Endothelial cell of umbilical vein (primary cell): Measurements from ENCODE around the gene CCDC60. TPM values are rescaled to one million over a fixed set of nuclear protein-coding genes. Genes with fewer than 3 reads are reported as not detected.

ENCODE experiments used
- BruUV-seq: library from RNA; stranded (reverse); fragments of 400-500 nt; replicated peaks from 2 replicates; lab custom pipeline; 2021; lab: Mats Ljungman, UMichigan
- CTCF ChIA-PET: fragments of 300-600, 350-600 bp; sonication (Branson Sonifier 250); formaldehyde crosslinking; loops from one replicate; lab custom pipeline; 2021; ENCODE audit warnings: antibody characterized with exemption, inconsistent platforms; lab: Charles Lee
- POLR2A ChIA-PET: fragments of 300-600, 350-600 bp; sonication (Branson Sonifier 250); formaldehyde crosslinking; loops from one replicate; lab custom pipeline; 2021; ENCODE audit warnings: antibody characterized with exemption, inconsistent platforms; lab: Charles Lee
- DNase-seq: peaks from one replicate; pipeline ENCODE4 v3.0.0-alpha.2; 2011; ENCODE audit warnings: low read depth, low spot score
- FAIRE-seq: peaks from 2 replicates; lab custom pipeline; 2011; peaks lifted over from hg19 to GRCh38; lab: Jason Lieb, UNC
- H2AFZ ChIP-seq: 2 replicates; pipeline ENCODE4 v1.6.0; 2012; ENCODE audit warnings: low read depth, low read length, control low read depth, inconsistent platforms
- H3K27ac ChIP-seq: 2 replicates; pipeline ENCODE4 v1.5.1; 2011; ENCODE audit warnings: low read depth, mild to moderate bottlenecking, control low read depth, low read length, moderate library complexity; ENCODE audit not compliant: insufficient read depth
- H3K27me3 ChIP-seq, 2 experiments: 2 replicates each; pipeline versions ENCODE4 v1.6.0 to v1.6.1; 2011; ENCODE audit warnings: low read length in 2 of 2, mixed read lengths in 1 of 2; ENCODE audit not compliant: control insufficient read depth in 2 of 2, insufficient read depth in 2 of 2
- H3K36me3 ChIP-seq, 2 experiments: 2 replicates in 1 of 2; 3 replicates in 1 of 2; pipeline ENCODE4 v1.5.1; 2011; ENCODE audit warnings: low read length in 2 of 2, mild to moderate bottlenecking in 1 of 2, moderate library complexity in 1 of 2; ENCODE audit not compliant: control insufficient read depth in 2 of 2, insufficient read depth in 2 of 2; ENCODE audit errors: extremely low read depth in 1 of 2
- H3K4me1 ChIP-seq: 3 replicates; pipeline ENCODE4 v1.5.1; 2011; ENCODE audit warnings: mild to moderate bottlenecking, low read length; ENCODE audit not compliant: control insufficient read depth, insufficient read depth; ENCODE audit errors: extremely low read depth
- H3K4me2 ChIP-seq: 2 replicates; pipeline ENCODE4 v1.6.1; 2011; ENCODE audit warnings: low read length, control low read depth, mixed read lengths; ENCODE audit not compliant: insufficient read depth
- H3K4me3 ChIP-seq, 3 experiments: fragments of 200-600 bp in 1 of 3; sonication (generic), shearing (Covaris generic) in 1 of 3; replicated peaks in 1 of 3; 2 replicates each; pipeline ENCODE4 v1.5.1; 2011 to 2016; ENCODE audit warnings: control low read depth in 3 of 3, low read length in 3 of 3, mild to moderate bottlenecking in 2 of 3, inconsistent platforms in 1 of 3, low read depth in 1 of 3, moderate library complexity in 1 of 3; ENCODE audit not compliant: insufficient read depth in 1 of 3
- H3K79me2 ChIP-seq: 2 replicates; pipeline ENCODE4 v1.6.0; 2012; ENCODE audit warnings: low read length, inconsistent platforms; ENCODE audit not compliant: control insufficient read depth, insufficient read depth
- H3K9ac ChIP-seq: replicated peaks from 2 replicates; pipeline ENCODE3; 2011; ENCODE audit warnings: low read length, control low read depth; ENCODE audit not compliant: insufficient read depth; ENCODE audit errors: extremely low read depth
- H3K9me1 ChIP-seq: replicated peaks from 3 replicates; pipeline ENCODE4 v1.6.0; 2011; ENCODE audit warnings: mild to moderate bottlenecking, low read length; ENCODE audit not compliant: control insufficient read depth, insufficient read depth; ENCODE audit errors: extremely low read depth
- H3K9me3 ChIP-seq: replicated peaks from 2 replicates; pipeline ENCODE4 v1.5.1; 2012; ENCODE audit warnings: low read length, inconsistent platforms; ENCODE audit not compliant: control insufficient read depth, insufficient read depth
- H4K20me1 ChIP-seq: replicated peaks from 2 replicates; pipeline ENCODE3; 2011; ENCODE audit warnings: mild to moderate bottlenecking, low read length; ENCODE audit not compliant: control insufficient read depth, insufficient read depth; ENCODE audit errors: extremely low read depth
- CTCF ChIP-seq, 2 donors: IDR thresholded peaks; 1 replicate in 1 of 2; 2 replicates in 1 of 2; pipeline ENCODE4 v1.5.1; 2011; ENCODE audit warnings: low read length in 2 of 2, mild to moderate bottlenecking in 2 of 2, moderate library complexity in 2 of 2, control low read depth in 1 of 2, inconsistent platforms in 1 of 2, low read depth in 1 of 2; ENCODE audit not compliant: insufficient read depth in 1 of 2; ENCODE audit errors: extremely low read depth in 1 of 2
- EZH2 ChIP-seq: IDR thresholded peaks from 2 replicates; pipeline ENCODE4 v1.6.1; 2012; ENCODE audit warnings: borderline replicate concordance, low read depth, mild to moderate bottlenecking, moderate library complexity, low read length, inconsistent platforms; ENCODE audit not compliant: severe bottlenecking
- FOS ChIP-seq: IDR thresholded peaks from 2 replicates; pipeline ENCODE4 v1.6.1; 2011; ENCODE audit warnings: mild to moderate bottlenecking, low read length, moderate library complexity, borderline replicate concordance; ENCODE audit not compliant: insufficient read depth
- GATA2 ChIP-seq: IDR thresholded peaks from 2 replicates; pipeline ENCODE4 v1.7.0; 2011; ENCODE audit warnings: low read depth, mild to moderate bottlenecking, moderate library complexity, mixed read lengths, low read length; ENCODE audit not compliant: insufficient read length, insufficient read depth
- JUN ChIP-seq: IDR thresholded peaks from 2 replicates; pipeline ENCODE4 v1.6.1; 2011; ENCODE audit warnings: borderline replicate concordance, low read depth; ENCODE audit not compliant: insufficient read length, insufficient read depth
- MAX ChIP-seq: IDR thresholded peaks from 2 replicates; pipeline ENCODE4 v1.6.1; 2011; ENCODE audit not compliant: insufficient read depth, insufficient read length
- MYC ChIP-seq: IDR thresholded peaks from one replicate; pipeline ENCODE4 v1.6.1; 2011; ENCODE audit warnings: mild to moderate bottlenecking, low read depth, low read length
- POLR2A ChIP-seq: IDR thresholded peaks from 2 replicates; pipeline ENCODE4 v1.6.1; 2012; ENCODE audit warnings: low read depth, mild to moderate bottlenecking, control low read depth, low read length
- POLR2AphosphoS5 ChIP-seq: IDR thresholded peaks from 2 replicates; pipeline ENCODE4 v1.6.1; 2012; ENCODE audit warnings: low read depth, mild to moderate bottlenecking, control low read depth, low read length, moderate library complexity; ENCODE audit not compliant: insufficient read depth
- dilution Hi-C: fragments of 300-500 bp; cut with MboI; formaldehyde crosslinking; loops from one replicate; pipeline ENCODE4 v1.15.0; 2019; ENCODE audit warnings: low sequenced_read_pairs; ENCODE audit not compliant: extremely low pct_ligation_motif_present
- intact Hi-C: fragments of 100-400 bp; cut with micrococcal nuclease; formaldehyde crosslinking; loops from one replicate; pipeline ENCODE4 v1.10.0; 2022
- polyA plus RNA-seq, 4 experiments: library from polyadenylated mRNA; depleted of rRNA in 3 of 4; stranded (reverse) in 3 of 4; unstranded in 1 of 4; fragments of >200 nt; gene quantifications; 2 replicates each; pipeline versions ENCODE4 v1.2.1 to v1.2.3, GENCODE V29; 2011 to 2012; ENCODE audit warnings: missing spikeins in 1 of 4
- total RNA-seq: library from RNA; stranded (reverse); gene quantifications from 2 replicates; pipeline ENCODE4 v1.2.3, GENCODE V29; 2021

Gene CCDC60
- total and polyA plus RNA-seq, 2 donors (not counting 3 experiments of a cell fraction or from before 2014, with no cell fraction given), result not detected

GRCh38 chr12:119319638-119320037 lies 14.9 kb upstream of the CCDC60 start:
- Histone ChIP-seq H3K27me3 (no peaks in the 10 kb centered on the region), H3K4me1 (no peaks in the 10 kb centered on the region), H3K9me3 (no peaks in the 10 kb centered on the region), H3K4me3 (no peak overlapping the region), H3K4me2 (no peak overlapping the region), H3K9me1 (no peaks in the 10 kb centered on the region), H3K79me2 (no peaks in the 10 kb centered on the region), H4K20me1 (no peaks in the 10 kb centered on the region), H3K9ac (no peak overlapping the region), H3K36me3 (no peaks in the 10 kb centered on the region), H3K27ac (no peak overlapping the region), H2AFZ (no peak overlapping the region)
- FAIRE-seq, result no peak
- no peak for DNase-seq
- ChIA-PET CTCF (no interaction called here), POLR2A (no interaction called here)
- intact Hi-C loops, result no loop called here
- TF ChIP-seq POLR2AphosphoS5 (no peak), FOS (no peak), JUN (no peak), MAX (no peak), CTCF (IDR thresholded peaks at IDR 0.05; ENCODE audit: extremely low read depth in 1 of 2, insufficient read depth in 1 of 2, low read depth in 1 of 2, low read length in 2 of 2) (no peak), POLR2A (no peak), EZH2 (no peak), MYC (no peak), GATA2 (no peak)
- dilution Hi-C loops, result no loop called here
- no TSS peak for BruUV-seq
